AG09309 (cell line): ENCODE results near the gene AGPAT2.

ENCODE experiments used
- DNase-seq: peaks from one replicate; pipeline ENCODE4 v3.0.0-alpha.2; 2010; ENCODE audit warnings: low read depth
- H3K4me3 ChIP-seq: 2 replicates; pipeline ENCODE4 v1.5.1; 2011; ENCODE audit warnings: mild to moderate bottlenecking, low read depth, low read length, moderate library complexity; ENCODE audit not compliant: control insufficient read depth
- CTCF ChIP-seq: IDR thresholded peaks from 2 replicates; pipeline ENCODE4 v1.5.1; 2011; ENCODE audit warnings: mild to moderate bottlenecking, low read depth, low read length, inconsistent platforms; ENCODE audit not compliant: insufficient read depth, control insufficient read depth; ENCODE audit errors: missing control alignments

Gene AGPAT2

GRCh38 chr9:136656795-136657611 lies 30.3 kb downstream of the AGPAT2 start:
- no peak for TF ChIP-seq CTCF
- DNase-seq: no peak

GRCh38 chr9:136656183-136656738 lies 31.0 kb downstream of the AGPAT2 start:
- TF ChIP-seq CTCF: no peak
- H3K4me3 ChIP-seq: no peak overlapping the region
- DNase-seq: no peak

More at GRCh38 chr9:136656795-136657611, 30.3 kb downstream of the AGPAT2 start:
- no peak overlapping the region for H3K4me3 ChIP-seq

- no peak overlapping the region for H3K4me3 ChIP-seq
- TF ChIP-seq CTCF: no peak
- no peak for DNase-seq
These were observed 31.6 kb downstream of the AGPAT2 start for GRCh38 chr9:136655536-136656182.

GRCh38 chr9:136654820-136655535 lies 32.3 kb downstream of the AGPAT2 start:
- H3K4me3 ChIP-seq: no peak overlapping the region
- no peak for DNase-seq
- TF ChIP-seq CTCF: no peak

- no peak for TF ChIP-seq CTCF
- no peak for DNase-seq
- no peak overlapping the region for H3K4me3 ChIP-seq
These were observed 33.8 kb downstream of the AGPAT2 start for GRCh38 chr9:136653323-136654079.

- H3K4me3 ChIP-seq: no peak overlapping the region
- TF ChIP-seq CTCF: no peak
- no peak for DNase-seq
These were observed 35.4 kb downstream of the AGPAT2 start for GRCh38 chr9:136651860-136652259.
